Measurements from ENCODE around the gene PHACTR3.

GRCh38 chr20:59733351-59733750 lies 129.0 kb downstream of the PHACTR3 start:
- TF ChIP-seq, protein P1, sequence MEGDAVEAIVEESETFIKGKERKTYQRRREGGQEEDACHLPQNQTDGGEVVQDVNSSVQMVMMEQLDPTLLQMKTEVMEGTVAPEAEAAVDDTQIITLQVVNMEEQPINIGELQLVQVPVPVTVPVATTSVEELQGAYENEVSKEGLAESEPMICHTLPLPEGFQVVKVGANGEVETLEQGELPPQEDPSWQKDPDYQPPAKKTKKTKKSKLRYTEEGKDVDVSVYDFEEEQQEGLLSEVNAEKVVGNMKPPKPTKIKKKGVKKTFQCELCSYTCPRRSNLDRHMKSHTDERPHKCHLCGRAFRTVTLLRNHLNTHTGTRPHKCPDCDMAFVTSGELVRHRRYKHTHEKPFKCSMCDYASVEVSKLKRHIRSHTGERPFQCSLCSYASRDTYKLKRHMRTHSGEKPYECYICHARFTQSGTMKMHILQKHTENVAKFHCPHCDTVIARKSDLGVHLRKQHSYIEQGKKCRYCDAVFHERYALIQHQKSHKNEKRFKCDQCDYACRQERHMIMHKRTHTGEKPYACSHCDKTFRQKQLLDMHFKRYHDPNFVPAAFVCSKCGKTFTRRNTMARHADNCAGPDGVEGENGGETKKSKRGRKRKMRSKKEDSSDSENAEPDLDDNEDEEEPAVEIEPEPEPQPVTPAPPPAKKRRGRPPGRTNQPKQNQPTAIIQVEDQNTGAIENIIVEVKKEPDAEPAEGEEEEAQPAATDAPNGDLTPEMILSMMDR (IDR thresholded peaks at IDR 0.05; ENCODE audit: low read depth, low read length, poor library complexity, severe bottlenecking): no peak
- no peak for TF ChIP-seq EZH2phosphoT487 (IDR thresholded peaks at IDR 0.05; ENCODE audit: borderline replicate concordance, low read length)
